Right cardiac atrium (tissue), 5 donors: Measurements from ENCODE around the gene GNA12. TPM values are rescaled to one million over a fixed set of nuclear protein-coding genes. Genes with fewer than 3 reads are reported as not detected.
A peak's percentile ranks its signal among the peaks of the same experiment; 100 is the strongest.
"Not testable (repeated sequence)": the region's sequence is repeated elsewhere in the genome, so short reads cannot be mapped to it uniquely, and the experiment has no call there.

Source experiments
- ATAC-seq, 2 donors: fragments of 200-7000 bp; cut with Tn5 transposase; one replicate each; pipeline versions ENCODE4 v1.8.0 to v1.9.1; 2020; ENCODE audit warnings: moderate library complexity in 2 of 2, mild to moderate bottlenecking in 1 of 2
- DNase-seq, 3 donors: peaks; one replicate each; pipeline ENCODE4 v3.0.0-alpha.2; 2020
- H3K27ac ChIP-seq: one replicate; pipeline ENCODE4 v1.5.1; 2013; ENCODE audit warnings: mild to moderate bottlenecking, low read length, control low read depth, moderate library complexity
- H3K27me3 ChIP-seq: one replicate; pipeline ENCODE4 v1.6.1; 2013; ENCODE audit not compliant: control insufficient read depth, insufficient read depth
- H3K4me1 ChIP-seq: one replicate; pipeline ENCODE4 v1.6.1; 2013; ENCODE audit warnings: low read length; ENCODE audit not compliant: control insufficient read depth, insufficient read depth
- H3K4me3 ChIP-seq: one replicate; pipeline ENCODE4 v1.5.1; 2013; ENCODE audit warnings: low read length, control low read depth
- H3K9me3 ChIP-seq: one replicate; pipeline ENCODE4 v1.6.1; 2013; ENCODE audit warnings: low read length; ENCODE audit not compliant: control insufficient read depth
- WGBS: extraction: QIAGEN DNeasy Blood & Tissue Kit; methylation state at CpG from one replicate; pipeline ENCODE4 v1.1.7; 2013; 5-methylcytosine and 5-hydroxymethylcytosine counted together
- intact Hi-C, 4 donors: fragments of 100-400 bp; cut with DNase I; formaldehyde crosslinking; loops; one replicate each; pipeline versions ENCODE4 v1.11.0 to v1.14.0; 2022 to 2023
- polyA plus RNA-seq: library from polyadenylated mRNA; stranded (reverse); fragments of 200-250 nt; gene quantifications from one replicate; pipeline ENCODE4 v1.2.3, GENCODE V29; 2013
- total RNA-seq, 4 donors: library from RNA; stranded (reverse); fragmentation: NEBNext Ultra II Directional; extraction: Animal tissue kit (Norgen Biotek cat#: 25700); gene quantifications; one replicate each; pipeline ENCODE4 v1.2.1, GENCODE V29; 2021
- donor health status: healthy with polysubstance abuse.
- donor health status: DM: no; HTN: yes; CAD: no.
- donor health status: DM: no; HTN: no; CAD: no.
- donor health status: DM: no; HTN: yes; CAD: no; lungs with severe emphysema.
- donor health status: DM: yes; HTN: yes; CAD: no.

GNA12 gene
- total and polyA plus RNA-seq, 5 donors: 32.8 to 68.1 (median 62.8) TPM

DNA sequence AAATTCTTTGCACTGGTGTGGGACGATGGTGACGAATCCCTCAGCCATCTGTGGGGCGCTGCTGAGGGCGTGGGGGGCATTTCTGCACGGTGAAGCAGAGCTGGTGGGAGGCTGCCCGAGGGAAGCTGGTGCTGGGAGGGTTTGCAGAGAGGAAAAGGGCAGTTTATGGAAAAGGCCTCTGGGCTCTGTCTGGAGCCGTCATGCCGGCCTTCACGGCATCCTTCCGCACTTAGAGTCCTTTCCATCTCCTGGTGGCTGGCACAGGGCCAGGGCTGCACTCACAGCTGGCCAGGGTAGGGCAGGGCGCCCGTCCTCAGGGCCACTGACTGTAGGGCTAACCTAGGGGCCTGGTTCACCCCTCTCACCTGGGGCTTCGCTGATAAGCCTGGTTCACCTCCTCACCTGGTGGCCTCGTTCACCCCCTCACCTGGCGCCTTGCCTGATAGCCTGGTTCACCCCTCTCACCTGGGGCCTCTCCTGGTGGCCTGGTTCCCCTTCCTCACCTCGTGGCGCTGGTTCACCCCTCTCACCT lies 156.7 kb downstream of the GNA12 start:
- Histone ChIP-seq H3K9me3 (no peaks in the 10 kb centered on the region), H3K27ac (no peak overlapping the region), H3K4me1 (peaks cover 3% of the 10 kb centered on the region), H3K27me3 (no peaks in the 10 kb centered on the region), H3K4me3 (no peak overlapping the region)
- WGBS: 32% methylated on average over 17 of the region's 17 CpGs
- DNase-seq (peak in 2 of 3 donors; percentile 63 to 65), ATAC-seq (peak; percentile 7 to 10)
- intact Hi-C loops: loop anchor here in 2 of 4 donors (10.0 kb wide), 2 partner anchors 213 to 243 kb away; partner anchors contain the start of gene GRIFIN (in 1 of the 2)

DNA sequence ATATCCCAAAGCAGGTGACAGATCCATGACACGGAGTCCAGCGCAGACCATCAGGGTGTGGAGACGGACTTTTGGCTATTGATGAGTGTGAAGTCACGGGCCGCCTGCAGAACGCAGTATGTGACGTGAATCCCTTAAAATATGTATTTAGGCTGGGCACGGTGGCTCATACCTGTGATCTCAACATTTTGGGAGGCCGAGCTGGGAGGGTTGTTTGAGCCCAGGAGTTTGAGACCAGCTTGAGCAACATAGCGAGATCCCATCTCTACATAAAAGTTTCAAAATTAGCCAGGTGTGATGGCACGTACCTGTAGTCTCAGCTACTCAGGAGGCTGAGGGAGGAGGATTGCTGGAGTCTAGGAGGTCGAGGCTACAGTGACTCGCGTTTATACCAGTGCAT lies 158.0 kb downstream of the GNA12 start:
- Histone ChIP-seq H3K9me3 (no peaks in the 10 kb centered on the region), H3K27ac (no peak overlapping the region), H3K4me1 (peaks cover 3% of the 10 kb centered on the region), H3K27me3 (no peaks in the 10 kb centered on the region), H3K4me3 (no peak overlapping the region)
- peak in 1 of 3 donors; percentile 17 for DNase-seq
- WGBS: 95% methylated on average over 14 of the region's 14 CpGs
- ATAC-seq: no peak
- intact Hi-C loops: loop anchor here in 2 of 4 donors (10.0 kb wide), 2 partner anchors 211 to 241 kb away; partner anchors contain the start of gene GRIFIN (in 1 of the 2)

DNA sequence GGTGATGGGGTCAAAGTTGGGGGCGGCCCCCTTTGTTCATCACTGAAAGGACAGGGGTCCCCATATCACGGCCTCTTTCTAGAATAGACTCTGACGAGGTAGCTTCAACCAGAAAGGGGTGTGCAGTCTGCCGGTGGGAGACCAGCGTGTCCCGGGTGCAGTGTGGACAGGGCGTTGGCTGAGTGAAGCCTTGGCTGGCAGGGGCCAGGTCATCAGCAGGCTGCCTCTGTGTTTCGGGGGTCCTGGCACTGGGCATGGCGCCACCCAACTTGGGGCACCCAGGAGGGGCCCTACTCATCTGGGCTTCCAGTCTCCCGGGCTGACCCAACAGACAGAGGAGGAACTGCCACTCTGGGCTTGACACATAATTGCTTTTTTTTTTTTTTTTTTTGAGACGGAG lies 159.6 kb downstream of the GNA12 start:
- no peak overlapping the region for H3K4me3 ChIP-seq
- no peak for ATAC-seq
- 93% methylated on average over 11 of the region's 11 CpGs for WGBS
- H3K27me3 ChIP-seq: no peaks in the 10 kb centered on the region
- peaks cover 3% of the 10 kb centered on the region for H3K4me1 ChIP-seq
- DNase-seq: peak in 1 of 3 donors; percentile 41
- intact Hi-C loops: loop anchor here in 3 of 4 donors (5.0 to 10.0 kb wide), 4 partner anchors 117 to 240 kb away; partner anchors contain the start of gene GRIFIN (in 1 of the 3)
- H3K9me3 ChIP-seq: no peaks in the 10 kb centered on the region
- no peak overlapping the region for H3K27ac ChIP-seq

DNA sequence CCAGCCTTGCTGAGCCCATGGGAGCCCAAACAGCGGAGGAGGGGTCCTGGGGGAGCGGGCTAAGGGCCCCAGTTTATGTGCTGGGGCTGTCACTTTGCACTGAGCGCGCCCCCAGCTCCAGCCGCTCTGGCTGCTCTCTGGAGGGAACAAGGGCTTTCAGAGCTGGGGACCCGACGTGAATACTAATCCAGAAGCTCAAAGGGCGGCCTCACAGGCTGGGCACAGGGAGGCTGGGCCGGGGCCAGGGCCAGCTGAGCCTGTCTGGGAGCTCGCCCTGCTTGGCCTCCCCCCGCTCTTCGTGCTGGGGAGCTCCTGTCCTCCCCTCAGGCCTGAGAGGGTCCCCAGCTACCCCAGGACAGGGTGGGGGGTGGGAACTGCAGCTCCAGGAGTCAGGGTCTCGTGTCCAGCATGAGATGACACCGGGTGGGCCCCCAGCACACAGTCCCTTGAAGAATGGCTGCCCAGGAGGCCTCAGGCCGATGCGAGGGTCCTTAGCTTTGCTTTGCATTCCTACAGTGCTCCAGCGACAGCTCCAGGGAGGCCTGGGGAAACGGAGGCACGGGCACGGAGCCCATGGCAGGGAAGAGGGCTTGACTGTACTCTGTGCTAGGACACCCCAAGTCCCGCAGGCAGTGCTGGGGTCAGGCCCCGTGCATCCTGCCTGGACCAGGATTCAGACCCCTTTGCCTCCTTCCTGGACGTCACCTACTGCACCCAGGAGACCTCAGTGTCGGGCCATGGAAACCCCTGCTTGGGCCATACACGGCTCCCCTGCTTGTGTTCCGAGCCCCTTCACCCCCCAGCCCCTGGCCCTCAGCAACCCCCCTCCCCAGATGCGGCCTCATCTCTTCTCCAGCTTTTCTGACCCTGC lies 161.9 kb downstream of the GNA12 start:
- no peak overlapping the region for H3K4me3 ChIP-seq
- intact Hi-C loops: loop anchor here in 3 of 4 donors (5.0 to 10.0 kb wide), 4 partner anchors 115 to 237 kb away; partner anchors contain the start of gene GRIFIN (in 1 of the 3)
- H3K27ac ChIP-seq: no peak overlapping the region
- H3K27me3 ChIP-seq: no peaks in the 10 kb centered on the region
- H3K4me1 ChIP-seq: no peaks in the 10 kb centered on the region
- no peak for ATAC-seq
- WGBS: 91% methylated on average over 27 of the region's 27 CpGs
- DNase-seq: peak in 1 of 3 donors; percentile 42
- no peaks in the 10 kb centered on the region for H3K9me3 ChIP-seq

DNA sequence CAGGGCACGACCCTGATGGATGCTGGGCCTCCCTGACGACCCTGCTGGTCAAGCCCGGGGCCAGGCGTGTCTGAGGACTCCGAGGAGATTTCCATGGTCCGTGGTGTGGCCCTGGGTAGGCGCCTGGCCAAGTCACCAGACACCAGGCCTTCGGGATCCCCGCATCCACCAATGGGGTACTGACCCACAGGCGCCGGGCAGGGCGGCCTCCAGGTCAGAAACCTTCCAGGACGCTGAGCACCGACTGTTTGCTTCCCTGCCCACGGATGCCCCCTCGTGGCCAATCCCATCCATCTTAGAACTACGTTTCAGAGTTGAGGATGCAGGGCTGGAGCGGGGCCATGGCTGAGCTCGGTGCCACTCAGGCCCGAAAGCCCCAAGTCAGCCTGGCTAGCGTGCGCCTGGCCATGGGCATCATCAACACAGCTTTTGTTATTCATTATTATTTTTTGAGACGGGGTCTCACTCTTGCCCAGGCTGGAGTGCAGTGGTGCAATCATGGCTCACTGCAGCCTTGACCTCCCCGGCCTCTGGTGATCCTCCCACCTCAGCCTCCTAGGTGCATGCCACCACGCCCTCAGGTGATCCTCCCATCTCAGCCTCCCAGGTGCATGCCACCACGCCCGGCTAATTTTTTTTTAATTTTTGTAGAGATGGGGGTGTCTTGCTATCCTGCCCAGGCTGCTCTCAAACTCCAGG lies 163.2 kb downstream of the GNA12 start:
- H3K27me3 ChIP-seq: no peaks in the 10 kb centered on the region
- WGBS: 37% methylated on average over 27 of the region's 27 CpGs
- ATAC-seq (peak; percentile 79 to 83), DNase-seq (peak; percentile 87 to 94 (median 92))
- no peaks in the 10 kb centered on the region for H3K9me3 ChIP-seq
- intact Hi-C loops: loop anchor here in 3 of 4 donors (5.0 to 10.0 kb wide), 4 partner anchors 114 to 236 kb away; partner anchors contain the start of gene GRIFIN (in 1 of the 3)
- H3K4me1 ChIP-seq: no peaks in the 10 kb centered on the region
- H3K4me3 ChIP-seq: no peak overlapping the region
- no peak overlapping the region for H3K27ac ChIP-seq

DNA sequence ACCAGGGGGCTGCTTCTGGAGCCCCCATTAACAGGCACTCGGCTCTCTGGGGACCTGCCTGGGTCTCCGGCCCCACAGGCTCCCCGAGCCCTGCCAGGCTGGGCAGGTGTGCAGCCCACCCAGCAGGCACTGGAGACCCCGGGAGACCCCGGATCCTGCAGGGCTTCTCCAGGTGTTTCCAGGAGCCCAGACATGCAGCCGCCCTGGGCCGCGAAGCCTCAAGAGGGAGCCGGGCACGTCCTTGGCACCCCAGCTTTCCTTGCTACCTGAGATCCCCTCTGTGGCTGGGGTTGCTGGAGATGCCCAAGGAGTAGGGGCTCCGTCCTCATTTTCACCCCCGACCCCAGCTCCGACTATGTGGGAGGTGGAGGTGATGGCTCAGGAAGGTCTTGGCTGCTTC lies 163.9 kb downstream of the GNA12 start:
- no peaks in the 10 kb centered on the region for H3K27me3 ChIP-seq
- H3K27ac ChIP-seq: no peak overlapping the region
- H3K4me1 ChIP-seq: no peaks in the 10 kb centered on the region
- intact Hi-C loops: loop anchor here in 3 of 4 donors (5.0 to 10.0 kb wide), 4 partner anchors 113 to 235 kb away; partner anchors contain the start of gene GRIFIN (in 1 of the 3)
- 85% methylated on average over 13 of the region's 13 CpGs for WGBS
- H3K4me3 ChIP-seq: no peak overlapping the region
- ATAC-seq: no peak
- DNase-seq: peak in 1 of 3 donors; percentile 56
- H3K9me3 ChIP-seq: no peaks in the 10 kb centered on the region

DNA sequence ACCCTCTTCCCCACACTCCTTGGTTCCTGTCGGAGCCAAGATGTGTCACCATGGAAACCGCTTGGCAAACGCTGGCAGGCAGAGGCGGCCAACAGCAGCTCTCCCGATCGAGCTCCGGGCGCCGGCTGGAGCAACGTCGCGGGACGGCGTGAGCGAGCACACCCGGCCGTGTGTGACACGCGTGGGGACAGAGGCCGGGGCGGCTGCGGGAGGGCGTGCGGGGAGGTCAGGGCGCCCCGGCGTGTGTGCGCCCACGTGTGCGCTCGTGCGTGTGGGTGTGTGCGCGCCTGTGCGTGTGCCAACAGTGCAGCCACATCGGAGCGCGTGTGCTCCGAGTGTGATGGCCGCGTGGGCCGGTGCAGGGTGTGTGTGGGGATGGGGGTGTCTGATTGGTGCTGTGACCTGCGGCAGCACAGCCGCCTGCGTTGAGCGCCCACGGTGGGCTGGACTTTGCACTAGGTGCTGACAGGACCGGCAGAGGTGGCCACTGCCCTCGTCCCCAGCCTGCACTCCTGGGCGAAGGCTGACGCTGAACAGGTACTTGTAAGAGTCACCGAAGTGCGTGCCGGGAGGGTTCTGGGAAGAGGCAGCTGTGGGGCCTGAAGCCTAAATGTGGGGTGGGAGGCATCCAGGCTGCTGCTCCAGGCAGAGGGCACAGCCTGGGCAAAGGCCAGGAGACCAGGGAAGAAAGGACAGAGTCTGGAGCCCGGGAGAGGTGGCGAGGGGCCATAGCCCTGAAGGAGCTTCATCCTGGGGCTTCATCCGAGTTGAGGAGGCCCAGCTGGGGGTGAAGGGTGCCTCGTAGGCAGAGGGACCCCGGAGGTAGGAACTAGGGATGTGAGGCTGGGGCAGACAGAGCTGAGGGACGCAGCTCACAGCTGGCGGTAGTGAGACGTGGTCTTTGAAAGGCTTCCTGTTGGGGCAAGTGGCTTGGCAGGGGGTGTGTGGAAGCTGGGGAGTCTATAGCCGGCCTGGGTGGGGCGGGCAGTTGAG lies 164.7 kb downstream of the GNA12 start:
- not testable (repeated sequence) for ATAC-seq, H3K27me3 ChIP-seq, H3K4me1 ChIP-seq, H3K4me3 ChIP-seq, H3K27ac ChIP-seq, H3K9me3 ChIP-seq
- WGBS: 56% methylated on average over 63 of the region's 64 CpGs
- intact Hi-C loops: loop anchor here in 3 of 4 donors (5.0 to 10.0 kb wide), 4 partner anchors 112 to 235 kb away; partner anchors contain the start of gene GRIFIN (in 1 of the 3)
- DNase-seq: peak in 2 of 3 donors; percentile 30 to 46

DNA sequence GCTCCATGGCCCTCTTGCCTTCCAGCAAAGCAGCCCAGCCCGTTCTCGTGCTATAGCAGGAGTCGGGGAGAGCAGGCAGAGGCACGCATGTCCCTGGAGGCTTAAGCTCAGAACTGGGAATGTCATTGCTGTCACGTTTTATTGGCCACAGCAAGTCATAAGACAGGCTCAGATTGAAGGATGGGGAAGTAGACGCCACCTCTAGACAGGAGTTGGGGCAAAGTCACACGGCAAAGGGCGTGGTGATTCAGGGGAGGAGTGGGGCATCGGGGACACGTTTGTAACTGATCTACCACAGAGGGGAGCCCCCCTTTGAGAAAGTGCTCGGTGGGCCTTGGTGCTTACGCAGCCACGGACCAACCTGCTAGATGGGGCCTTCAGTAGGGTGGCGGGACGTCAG lies 165.7 kb downstream of the GNA12 start:
- H3K27ac ChIP-seq, H3K4me1 ChIP-seq, H3K9me3 ChIP-seq, H3K27me3 ChIP-seq, H3K4me3 ChIP-seq, intact Hi-C loops, ATAC-seq: not testable (repeated sequence)
- DNase-seq: peak in 1 of 3 donors; percentile 21
- WGBS: 85% methylated on average over 15 of the region's 15 CpGs
